Measurements from ENCODE around the gene ASS1.
"Not testable (repeated sequence)": the region's sequence is repeated elsewhere in the genome, so short reads cannot be mapped to it uniquely, and the experiment has no call there.

ASS1 gene

GRCh38 chr9:130433947-130434262 lies 10.9 kb upstream of the ASS1 start:
- no peak for DNase-seq (ENCODE audit: low read depth in 2 of 2)

- not testable (repeated sequence) for DNase-seq (ENCODE audit: low read depth in 2 of 2)
These were observed 10.1 kb upstream of the ASS1 start for GRCh38 chr9:130434656-130435055.

- DNase-seq (ENCODE audit: low read depth in 2 of 2): no peak
These were observed 7.6 kb upstream of the ASS1 start for GRCh38 chr9:130437011-130437789.

GRCh38 chr9:130438382-130438981 lies 6.3 kb upstream of the ASS1 start:
- no peak for DNase-seq (ENCODE audit: low read depth in 2 of 2)

GRCh38 chr9:130441031-130441430 lies 3.7 kb upstream of the ASS1 start:
- DNase-seq (ENCODE audit: low read depth in 2 of 2): no peak

- DNase-seq (ENCODE audit: low read depth in 2 of 2): no peak
These were observed 1.9 kb upstream of the ASS1 start for GRCh38 chr9:130442746-130443455.

GRCh38 chr9:130443456-130443801 lies 1.3 kb upstream of the ASS1 start:
- no peak for DNase-seq (ENCODE audit: low read depth in 2 of 2)

- DNase-seq (ENCODE audit: low read depth in 2 of 2): no peak
These were observed 795 bp upstream of the ASS1 start for GRCh38 chr9:130443840-130444492.

- DNase-seq (ENCODE audit: low read depth in 2 of 2): no peak
These were observed 665 bp downstream of the ASS1 start for GRCh38 chr9:130445268-130445983.

- no peak for DNase-seq (ENCODE audit: low read depth in 2 of 2)
These were observed 1.5 kb downstream of the ASS1 start for GRCh38 chr9:130446101-130446861.

GRCh38 chr9:130447193-130447816 lies 2.5 kb downstream of the ASS1 start:
- no peak for DNase-seq (ENCODE audit: low read depth in 2 of 2)

- DNase-seq (ENCODE audit: low read depth in 2 of 2): no peak
These were observed 3.4 kb downstream of the ASS1 start for GRCh38 chr9:130448035-130448624.

GRCh38 chr9:130448771-130449603 lies 4.2 kb downstream of the ASS1 start:
- DNase-seq (ENCODE audit: low read depth in 2 of 2): no peak

GRCh38 chr9:130450344-130451003 lies 5.7 kb downstream of the ASS1 start:
- DNase-seq (ENCODE audit: low read depth in 2 of 2): no peak

GRCh38 chr9:130451004-130451390 lies 6.2 kb downstream of the ASS1 start:
- no peak for DNase-seq (ENCODE audit: low read depth in 2 of 2)

- DNase-seq (ENCODE audit: low read depth in 2 of 2): no peak
These were observed 7.0 kb downstream of the ASS1 start for GRCh38 chr9:130451509-130452388.

GRCh38 chr9:130452835-130453234 lies 8.1 kb downstream of the ASS1 start:
- DNase-seq (ENCODE audit: low read depth in 2 of 2): no peak

GRCh38 chr9:130453487-130453886 lies 8.7 kb downstream of the ASS1 start:
- no peak for DNase-seq (ENCODE audit: low read depth in 2 of 2)

All from stimulated activated CD8-positive, alpha-beta memory T cell treated with anti-CD3 and anti-CD28 coated beads, Interleukin-2, amount 100 ng/mL, for 1 hour (primary cell).